ENCODE results near the gene EVL.
A peak's percentile ranks its signal among the peaks of the same experiment; 100 is the strongest.

- TF ChIP-seq SP1 (IDR thresholded peaks at IDR 0.05): no peak
- TF ChIP-seq HDGF (IDR thresholded peaks at IDR 0.05; ENCODE audit: borderline replicate concordance): no peak
- TF ChIP-seq SUZ12 (IDR thresholded peaks at IDR 0.05): no peak
- TF ChIP-seq, protein P1, sequence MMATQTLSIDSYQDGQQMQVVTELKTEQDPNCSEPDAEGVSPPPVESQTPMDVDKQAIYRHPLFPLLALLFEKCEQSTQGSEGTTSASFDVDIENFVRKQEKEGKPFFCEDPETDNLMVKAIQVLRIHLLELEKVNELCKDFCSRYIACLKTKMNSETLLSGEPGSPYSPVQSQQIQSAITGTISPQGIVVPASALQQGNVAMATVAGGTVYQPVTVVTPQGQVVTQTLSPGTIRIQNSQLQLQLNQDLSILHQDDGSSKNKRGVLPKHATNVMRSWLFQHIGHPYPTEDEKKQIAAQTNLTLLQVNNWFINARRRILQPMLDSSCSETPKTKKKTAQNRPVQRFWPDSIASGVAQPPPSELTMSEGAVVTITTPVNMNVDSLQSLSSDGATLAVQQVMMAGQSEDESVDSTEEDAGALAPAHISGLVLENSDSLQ (IDR thresholded peaks at IDR 0.05): no peak
- TF ChIP-seq TARDBP (IDR thresholded peaks at IDR 0.05): no peak
- TF ChIP-seq ELF4 (IDR thresholded peaks at IDR 0.05): no peak
- TF ChIP-seq FOXA1 (IDR thresholded peaks at IDR 0.05): no peak
- TF ChIP-seq ZNF384 (IDR thresholded peaks at IDR 0.05): peak; percentile 30; the same call in 1 of the 2 replicates
- TF ChIP-seq FOXK2 (IDR thresholded peaks at IDR 0.05): no peak
- TF ChIP-seq LEF1 (IDR thresholded peaks at IDR 0.05; ENCODE audit: borderline replicate concordance): no peak
- TF ChIP-seq BHLHE40 (IDR thresholded peaks at IDR 0.05; ENCODE audit: borderline replicate concordance): no peak
- no peak for TF ChIP-seq NFRKB (IDR thresholded peaks at IDR 0.05)
Observed at GRCh38 chr14:100104523-100105300, 39.5 kb downstream of the EVL start.
